NCI-H2227 (cell line): Measurements from ENCODE around the gene KDF1.
"Not testable (repeated sequence)": the region's sequence is repeated elsewhere in the genome, so short reads cannot be mapped to it uniquely, and the experiment has no call there.

ENCODE experiments used
- DNase-seq: peaks from one replicate; lab custom pipeline; 2025; ENCODE audit not compliant: unreplicated experiment; lab: John Stamatoyannopoulos, UW

The KDF1 gene

GRCh38 chr1:26959270-26959669 lies 998 bp downstream of the KDF1 start:
- DNase-seq, result no peak

- DNase-seq, result no peak
Observed at GRCh38 chr1:26957306-26957705, 3.0 kb downstream of the KDF1 start.

- no peak for DNase-seq
Observed at GRCh38 chr1:26956321-26956720, 3.9 kb downstream of the KDF1 start.

GRCh38 chr1:26953374-26953773 lies 6.9 kb downstream of the KDF1 start:
- DNase-seq, result no peak

GRCh38 chr1:26951821-26952497 lies 8.3 kb downstream of the KDF1 start:
- DNase-seq, result no peak

GRCh38 chr1:26951216-26951615 lies 9.1 kb downstream of the KDF1 start:
- DNase-seq, result no peak

- DNase-seq, result no peak
Observed at GRCh38 chr1:26950602-26951001, 9.7 kb downstream of the KDF1 start.

GRCh38 chr1:26949926-26950319 lies 10.3 kb downstream of the KDF1 start:
- DNase-seq, result no peak

- DNase-seq, result no peak
Observed at GRCh38 chr1:26949266-26949925, 10.9 kb downstream of the KDF1 start.

GRCh38 chr1:26948725-26949057 lies 11.6 kb downstream of the KDF1 start:
- not testable (repeated sequence) for DNase-seq

- no peak for DNase-seq
Observed at GRCh38 chr1:26946270-26946669, 14.0 kb downstream of the KDF1 start.

GRCh38 chr1:26945728-26946127 lies 14.5 kb downstream of the KDF1 start:
- no peak for DNase-seq

- DNase-seq, result no peak
Observed at GRCh38 chr1:26945138-26945537, 15.1 kb downstream of the KDF1 start.

GRCh38 chr1:26942656-26943055 lies 17.6 kb downstream of the KDF1 start:
- no peak for DNase-seq

GRCh38 chr1:26941311-26941710 lies 19.0 kb downstream of the KDF1 start:
- no peak for DNase-seq

- DNase-seq, result no peak
Observed at GRCh38 chr1:26938659-26939025, 21.6 kb downstream of the KDF1 start.

GRCh38 chr1:26938004-26938658 lies 22.1 kb downstream of the KDF1 start:
- DNase-seq, result no peak

GRCh38 chr1:26936823-26937222 lies 23.4 kb downstream of the KDF1 start:
- DNase-seq, result no peak

- DNase-seq, result no peak
Observed at GRCh38 chr1:26932531-26932930, 27.7 kb downstream of the KDF1 start.

- DNase-seq, result no peak
Observed at GRCh38 chr1:26923711-26924110, 36.6 kb downstream of the KDF1 start.

GRCh38 chr1:26922901-26923300 lies 37.4 kb downstream of the KDF1 start:
- DNase-seq, result no peak

GRCh38 chr1:26922431-26922729 lies 37.9 kb downstream of the KDF1 start:
- no peak for DNase-seq
